Right kidney (tissue), 1 donor: ENCODE results near the gene EPHX1.

Experiments used
- DNase-seq: peaks from one replicate; pipeline ENCODE4 v3.0.0-alpha.2; 2016

Gene EPHX1

DNA sequence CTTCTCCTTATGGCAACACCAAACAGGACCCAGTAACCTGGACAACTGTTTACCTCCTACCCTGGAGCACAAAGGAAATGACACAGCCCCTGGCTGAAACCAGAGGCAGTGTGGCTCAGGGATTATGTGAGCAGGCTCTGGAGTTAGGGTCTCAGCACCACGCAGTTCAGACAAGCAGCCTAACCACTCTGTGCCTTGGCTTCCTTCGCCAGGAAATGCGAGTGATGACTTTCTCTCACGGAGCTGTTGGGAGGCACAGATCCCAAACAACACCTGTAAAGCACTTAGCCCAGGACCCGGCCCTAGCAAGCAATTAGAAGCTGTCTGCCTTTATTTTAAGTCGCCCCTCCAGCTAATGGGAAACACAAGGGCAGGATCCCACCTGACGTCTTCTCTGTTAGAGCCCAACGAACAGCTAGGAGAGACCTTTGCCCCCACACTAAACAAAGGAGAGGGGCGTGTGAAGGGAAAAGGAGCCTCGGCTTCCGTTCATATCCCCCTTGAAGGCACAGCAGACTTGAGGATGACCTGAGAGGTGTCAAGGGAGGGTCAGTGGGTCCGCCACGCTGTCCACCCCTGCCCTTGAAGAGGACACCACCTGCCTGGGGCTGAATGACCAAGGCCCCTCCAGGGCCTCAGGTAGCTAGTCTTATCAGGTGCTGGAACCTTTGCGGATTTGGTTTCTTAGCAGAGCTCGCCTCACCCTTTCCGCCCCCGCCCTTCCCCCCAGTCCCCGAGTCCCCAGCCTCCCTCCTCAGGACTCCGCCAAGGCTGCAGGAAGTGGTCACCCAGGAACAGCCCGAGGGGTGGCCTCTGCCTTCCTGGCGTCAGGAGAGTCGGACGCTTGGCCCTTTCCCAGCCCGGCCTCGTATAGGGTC lies 71.4 kb downstream of the EPHX1 start:
- DNase-seq = peak; percentile 54

GRCh38 chr1:225881959-225882693 lies 72.2 kb downstream of the EPHX1 start, which contains the start of gene TMEM63A:
Gene TMEM63A (minus strand): TSS chr1:225882380. CDS start chr1:225877580, 4,800 bp downstream.
- DNase-seq = peak; percentile 92

- peak; percentile 89 for DNase-seq
Measured at GRCh38 chr1:225882694-225883615, 73.0 kb downstream of the EPHX1 start.

GRCh38 chr1:225883616-225884265 lies 73.8 kb downstream of the EPHX1 start:
- DNase-seq = no peak

- no peak for DNase-seq
Measured at GRCh38 chr1:225885336-225885735, 75.4 kb downstream of the EPHX1 start.

DNA sequence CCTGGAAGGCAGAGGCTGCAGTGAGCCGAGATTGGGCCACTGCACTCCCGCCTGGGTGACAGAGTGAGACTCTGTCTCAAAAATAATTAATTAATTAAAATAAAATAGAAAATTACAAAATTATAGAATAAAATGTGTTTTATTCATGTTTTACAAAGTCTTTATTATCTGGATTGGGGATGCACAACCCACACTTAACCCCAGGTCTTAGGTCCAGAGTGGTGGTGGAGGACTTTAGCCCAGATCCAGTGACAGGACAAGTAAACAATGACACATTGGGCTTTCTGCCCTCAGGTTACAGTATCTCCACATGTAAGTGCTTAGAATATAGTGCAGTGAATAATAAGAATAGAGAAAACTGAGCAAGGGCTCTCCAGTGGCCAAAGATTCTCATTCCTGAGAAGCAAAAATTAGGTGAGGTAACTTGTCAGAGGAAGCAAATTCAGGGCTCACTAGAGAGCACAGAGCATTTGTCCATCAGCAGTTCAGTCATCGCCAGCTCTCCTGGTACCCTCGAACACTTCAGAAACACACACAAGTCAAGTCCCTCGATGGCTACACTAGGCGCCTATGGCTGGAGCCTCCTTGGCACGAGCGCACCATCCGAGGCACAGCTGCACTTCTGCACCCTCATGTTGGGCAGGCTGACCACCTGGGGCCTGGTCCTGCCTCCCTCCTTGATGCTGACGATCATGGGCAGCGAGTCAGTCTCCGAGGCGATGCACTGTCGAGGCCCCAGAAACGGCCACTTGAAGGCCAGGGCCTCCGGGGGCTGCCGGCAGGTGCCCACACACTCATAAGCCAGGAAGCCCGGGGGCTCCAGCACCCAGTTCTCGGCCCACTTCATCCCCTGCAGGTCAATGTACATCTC lies 76.5 kb downstream of the EPHX1 start:
- no peak for DNase-seq

- no peak for DNase-seq
Measured at GRCh38 chr1:225887030-225887314, 77.0 kb downstream of the EPHX1 start.

GRCh38 chr1:225887554-225888288 lies 77.8 kb downstream of the EPHX1 start:
- peak; percentile 40 for DNase-seq

GRCh38 chr1:225888289-225888897 lies 78.5 kb downstream of the EPHX1 start:
- DNase-seq = no peak

DNA sequence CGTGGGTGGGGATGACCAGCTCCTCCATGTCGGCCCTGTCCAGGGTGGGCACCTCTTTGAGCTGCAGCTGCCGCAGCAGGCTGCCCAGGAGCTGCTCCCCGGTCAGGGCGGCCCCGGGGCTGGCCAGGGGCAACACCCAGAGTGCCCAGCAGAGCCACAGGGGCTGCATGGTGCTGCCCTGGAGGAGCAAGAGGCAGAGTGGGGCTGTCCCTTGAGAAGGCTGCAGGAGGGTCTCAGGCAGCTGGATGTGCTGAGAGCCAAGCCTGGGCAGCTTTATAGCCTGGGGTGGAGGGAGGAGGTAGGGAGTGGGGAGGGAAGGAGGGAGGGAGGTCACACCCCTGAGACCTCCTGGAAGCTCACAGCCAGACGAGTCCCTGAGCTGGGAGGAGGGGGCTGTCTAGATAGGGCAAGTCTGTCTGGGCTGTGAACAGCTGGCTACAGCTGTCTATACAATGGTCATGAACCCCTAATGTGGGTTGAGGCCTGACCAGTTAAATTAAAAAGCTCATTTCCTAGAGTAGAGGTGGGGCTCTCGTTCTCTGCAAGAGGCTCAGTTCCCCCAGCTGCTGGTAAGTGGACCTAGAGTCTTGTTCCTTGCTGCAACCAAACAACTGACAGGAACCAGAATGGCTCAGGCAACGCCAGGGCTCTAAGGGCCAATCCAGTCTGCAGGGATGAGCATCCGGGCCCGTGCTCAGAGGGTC lies 79.1 kb downstream of the EPHX1 start, which contains the start of gene LEFTY1:
Gene LEFTY1, minus strand, starts transcription at position 249 of the 704 bp plus-strand sequence. Its CDS starts 80 bp downstream, at position 169.
- peak; percentile 71 for DNase-seq

DNA sequence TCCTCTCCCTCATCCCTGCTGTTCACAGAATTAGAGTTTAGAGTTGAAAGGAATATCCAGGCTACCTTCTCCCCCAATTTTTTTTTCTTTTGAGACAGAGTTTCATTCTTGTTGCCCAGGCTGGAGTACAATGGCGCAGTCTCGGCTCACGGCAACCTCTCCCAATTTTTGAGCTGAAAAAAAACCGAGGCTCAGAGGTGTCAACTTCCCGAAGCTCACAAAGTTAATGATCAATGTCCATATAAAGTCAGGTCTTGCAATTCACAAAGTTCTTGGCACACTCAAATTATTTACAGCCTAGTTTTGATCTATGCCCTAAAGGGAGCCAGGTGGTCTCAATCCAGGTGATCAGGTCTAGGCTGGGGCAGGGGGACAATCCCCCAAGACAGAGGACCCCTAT lies 79.8 kb downstream of the EPHX1 start:
- DNase-seq = peak; percentile 18

- peak; percentile 23 for DNase-seq
Measured at GRCh38 chr1:225890346-225891228, 80.7 kb downstream of the EPHX1 start.

DNA sequence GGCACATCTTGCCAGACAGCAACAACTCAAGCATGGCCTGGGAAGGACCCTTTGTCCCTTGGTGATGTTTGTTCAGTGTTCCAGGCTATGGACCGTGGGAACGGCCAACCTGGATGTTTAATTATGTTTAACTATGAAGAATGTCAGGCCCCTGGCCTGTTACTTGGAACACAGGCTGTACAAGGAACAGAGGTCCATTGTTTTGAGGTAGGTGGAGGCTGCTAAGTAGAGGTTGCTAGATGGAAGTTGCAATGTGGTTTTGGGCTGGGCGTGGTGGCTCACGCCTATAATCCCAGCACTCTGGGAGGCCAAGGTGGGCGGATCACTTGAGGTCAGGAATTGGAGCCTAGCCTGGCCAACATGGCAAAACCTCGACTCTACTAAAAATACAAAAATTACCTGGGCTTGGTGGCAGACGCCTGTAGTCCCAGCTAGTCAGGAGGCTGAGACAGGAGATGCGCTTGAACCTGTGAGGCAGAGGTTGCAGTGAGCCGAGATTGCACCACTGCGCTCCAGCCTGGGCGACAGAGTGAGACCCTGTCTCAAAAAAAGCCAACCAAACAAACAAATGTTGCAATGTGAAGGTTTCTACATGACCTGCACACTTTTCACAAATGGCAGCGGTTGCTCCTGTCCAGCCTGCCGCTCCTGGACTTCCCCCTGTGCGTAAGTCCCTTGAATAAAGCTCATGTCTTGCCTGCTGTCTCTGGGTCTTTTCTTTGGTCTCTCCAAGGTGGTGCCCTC lies 81.5 kb downstream of the EPHX1 start:
- DNase-seq = no peak

DNA sequence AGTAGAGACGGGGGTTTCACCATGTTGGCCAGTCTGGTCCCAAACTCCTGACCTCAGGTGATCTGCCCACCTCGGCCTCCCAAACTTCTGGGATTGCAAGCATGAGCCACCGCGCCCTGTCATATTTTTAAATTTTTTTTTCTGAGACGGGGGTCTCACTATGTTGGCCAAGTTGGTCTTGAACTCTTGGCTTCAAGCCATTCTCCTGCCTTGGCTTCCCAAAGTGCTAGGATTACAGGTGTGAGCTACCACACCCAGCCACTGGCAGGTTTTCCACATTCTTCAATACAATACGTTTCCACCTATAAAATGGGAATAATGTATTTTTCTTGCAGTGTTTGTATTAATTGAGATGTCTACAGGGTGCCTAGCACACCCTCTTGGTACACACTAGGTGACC lies 82.4 kb downstream of the EPHX1 start:
- DNase-seq = no peak
